ENCODE data around the gene ACADSB.

The ACADSB gene

GRCh38 chr10:123008355-123009104, at the start of gene ACADSB, which contains the start of gene IKZF5:
Gene ACADSB, plus strand, starts transcription at chr10:123009006. Its CDS starts 24 bp downstream, at chr10:123009030.
Gene IKZF5, minus strand, starts transcription at chr10:123008795. Its CDS starts 10,170 bp downstream, at chr10:122998625.
- peak; percentile 96 for DNase-seq (ENCODE audit: low read depth in 2 of 2)

- DNase-seq (ENCODE audit: low read depth in 2 of 2): no peak
These were observed 46.4 kb upstream of the ACADSB start for GRCh38 chr10:122962405-122962804.

- no peak for DNase-seq (ENCODE audit: low read depth in 2 of 2)
These were observed 41.9 kb upstream of the ACADSB start for GRCh38 chr10:122966879-122967278.

- no peak for DNase-seq (ENCODE audit: low read depth in 2 of 2)
These were observed 40.1 kb upstream of the ACADSB start for GRCh38 chr10:122968698-122969097.

GRCh38 chr10:122974023-122974422, 34.8 kb upstream of the ACADSB start:
- DNase-seq (ENCODE audit: low read depth in 2 of 2): no peak

- no peak for DNase-seq (ENCODE audit: low read depth in 2 of 2)
These were observed 34.2 kb upstream of the ACADSB start for GRCh38 chr10:122974543-122975064.

- DNase-seq (ENCODE audit: low read depth in 2 of 2): peak; percentile 79 to 82
These were observed 28.4 kb upstream of the ACADSB start, which contains the start of gene PSTK for GRCh38 chr10:122980209-122981065. Gene PSTK, plus strand, starts transcription at chr10:122980401. Its CDS starts 79 bp downstream, at chr10:122980480.

- DNase-seq (ENCODE audit: low read depth in 2 of 2): peak in 1 of 2 experiments; percentile 21
These were observed 27.7 kb upstream of the ACADSB start for GRCh38 chr10:122981066-122981464.

GRCh38 chr10:122983898-122984297, 24.9 kb upstream of the ACADSB start:
- DNase-seq (ENCODE audit: low read depth in 2 of 2): no peak

- no peak for DNase-seq (ENCODE audit: low read depth in 2 of 2)
These were observed 24.1 kb upstream of the ACADSB start for GRCh38 chr10:122984708-122985107.

- no peak for DNase-seq (ENCODE audit: low read depth in 2 of 2)
These were observed 22.5 kb upstream of the ACADSB start for GRCh38 chr10:122986335-122986734.

GRCh38 chr10:122988501-122988900, 20.3 kb upstream of the ACADSB start:
- peak in 1 of 2 experiments; percentile 18 for DNase-seq (ENCODE audit: low read depth in 2 of 2)

- DNase-seq (ENCODE audit: low read depth in 2 of 2): no peak
These were observed 18.5 kb upstream of the ACADSB start for GRCh38 chr10:122990278-122990677.

GRCh38 chr10:122992031-122992585, 16.7 kb upstream of the ACADSB start:
- DNase-seq (ENCODE audit: low read depth in 2 of 2): no peak

GRCh38 chr10:122993797-122994336, 14.9 kb upstream of the ACADSB start:
- no peak for DNase-seq (ENCODE audit: low read depth in 2 of 2)

- no peak for DNase-seq (ENCODE audit: low read depth in 2 of 2)
These were observed 12.9 kb upstream of the ACADSB start for GRCh38 chr10:122995936-122996335.

- no peak for DNase-seq (ENCODE audit: low read depth in 2 of 2)
These were observed 10.9 kb upstream of the ACADSB start for GRCh38 chr10:122997864-122998263.

- DNase-seq (ENCODE audit: low read depth in 2 of 2): no peak
These were observed 10.4 kb upstream of the ACADSB start for GRCh38 chr10:122998360-122998917.

GRCh38 chr10:122998934-122999333, 9.9 kb upstream of the ACADSB start:
- DNase-seq (ENCODE audit: low read depth in 2 of 2): no peak

GRCh38 chr10:122999347-122999746, 9.5 kb upstream of the ACADSB start:
- DNase-seq (ENCODE audit: low read depth in 2 of 2): no peak

GRCh38 chr10:123000155-123000554, 8.7 kb upstream of the ACADSB start:
- no peak for DNase-seq (ENCODE audit: low read depth in 2 of 2)

All from fibroblast of skin of left quadriceps (primary cell).